Calu3 (cell line): Measurements from ENCODE around the gene TBC1D10A. TPM values are rescaled to one million over a fixed set of nuclear protein-coding genes. Genes with fewer than 3 reads are reported as not detected.

Source experiments
- BruUV-seq: library from RNA; stranded (reverse); fragments of 400-500 nt; replicated peaks from 2 replicates; lab custom pipeline; 2021; lab: Mats Ljungman, UMichigan
- CTCF ChIA-PET: fragments of 300-600 bp; sonication (Branson Sonifier 250); formaldehyde crosslinking; loops from one replicate; lab custom pipeline; 2022; ENCODE audit warnings: antibody characterized with exemption; lab: Charles Lee
- DNase-seq: peaks from one replicate; pipeline ENCODE4 v3.0.0; 2022
- H3K27ac Mint-ChIP-seq: one replicate; pipeline ENCODE4 v1.8.0; 2022; ENCODE audit warnings: mixed read lengths; ENCODE audit not compliant: unreplicated experiment
- H3K27me3 Mint-ChIP-seq: one replicate; pipeline ENCODE4 v1.8.0; 2022; ENCODE audit warnings: mixed read lengths; ENCODE audit not compliant: unreplicated experiment
- H3K36me3 Mint-ChIP-seq: one replicate; pipeline ENCODE4 v1.8.0; 2022; ENCODE audit warnings: mild to moderate bottlenecking, moderate library complexity, mixed read lengths; ENCODE audit not compliant: insufficient read depth, unreplicated experiment
- H3K4me1 Mint-ChIP-seq: one replicate; pipeline ENCODE4 v1.8.0; 2022; ENCODE audit warnings: mild to moderate bottlenecking, low read depth, mixed read lengths; ENCODE audit not compliant: unreplicated experiment
- H3K4me3 Mint-ChIP-seq: one replicate; pipeline ENCODE4 v1.8.0; 2022; ENCODE audit warnings: mild to moderate bottlenecking, low read depth, moderate library complexity, mixed read lengths; ENCODE audit not compliant: unreplicated experiment
- H3K9me3 Mint-ChIP-seq: one replicate; pipeline ENCODE4 v1.8.0; 2022; ENCODE audit warnings: low read depth, mixed read lengths; ENCODE audit not compliant: unreplicated experiment
- CTCF ChIP-seq: fragments of 200-600 bp; IDR thresholded peaks from one replicate; pipeline ENCODE4 v1.8.0; 2022; ENCODE audit warnings: antibody characterized with exemption; ENCODE audit not compliant: unreplicated experiment
- intact Hi-C: fragments of 100-400 bp; cut with micrococcal nuclease; formaldehyde crosslinking; loops from one replicate; pipeline ENCODE4 v1.10.0; 2022; ENCODE audit not compliant: unreplicated experiment
- total RNA-seq: library from RNA; stranded (reverse); gene quantifications from 2 replicates; pipeline ENCODE4 v1.2.3, GENCODE V29; 2022

Gene TBC1D10A
- total RNA-seq, 1 experiment from 2014 or later, result 24.5 TPM

GRCh38 chr22:30294830-30295229 lies 31.9 kb downstream of the TBC1D10A start:
- TF ChIP-seq CTCF, result no peak
- DNase-seq, result no peak
- Mint-ChIP-seq H3K4me3 (no peak overlapping the region), H3K27ac (no peak overlapping the region), H3K9me3 (no peaks in the 10 kb centered on the region), H3K36me3 (peaks cover 55% of the 10 kb centered on the region), H3K27me3 (no peaks in the 10 kb centered on the region), H3K4me1 (peaks cover 30% of the 10 kb centered on the region)
- no TSS peak for BruUV-seq
- intact Hi-C loops, result no loop called here
- CTCF ChIA-PET, result interaction anchor here (0.6 kb wide), 1 partner anchor 17 kb away, joined by 5 read pairs; no protein-coding TSS in a partner anchor

- H3K36me3 Mint-ChIP-seq, result peaks cover 57% of the 10 kb centered on the region
- no TSS peak for BruUV-seq
- DNase-seq, result no peak
- H3K27me3 Mint-ChIP-seq, result no peaks in the 10 kb centered on the region
- no peaks in the 10 kb centered on the region for H3K9me3 Mint-ChIP-seq
- CTCF ChIA-PET, result no interaction called here
- H3K4me3 Mint-ChIP-seq, result no peak overlapping the region
- H3K4me1 Mint-ChIP-seq, result peaks cover 29% of the 10 kb centered on the region
- intact Hi-C loops, result no loop called here
- H3K27ac Mint-ChIP-seq, result no peak overlapping the region
- TF ChIP-seq CTCF, result no peak
These were observed 32.7 kb downstream of the TBC1D10A start for GRCh38 chr22:30294066-30294465.

- H3K4me3 Mint-ChIP-seq, result no peak overlapping the region
- no peaks in the 10 kb centered on the region for H3K27me3 Mint-ChIP-seq
- TF ChIP-seq CTCF, result no peak
- peaks cover 57% of the 10 kb centered on the region for H3K36me3 Mint-ChIP-seq
- peaks cover 18% of the 10 kb centered on the region for H3K4me1 Mint-ChIP-seq
- BruUV-seq, result no TSS peak
- DNase-seq, result no peak
- H3K27ac Mint-ChIP-seq, result no peak overlapping the region
- CTCF ChIA-PET, result no interaction called here
- intact Hi-C loops, result no loop called here
- no peaks in the 10 kb centered on the region for H3K9me3 Mint-ChIP-seq
These were observed 33.7 kb downstream of the TBC1D10A start for GRCh38 chr22:30293026-30293425.

GRCh38 chr22:30292069-30292970 lies 34.4 kb downstream of the TBC1D10A start:
- Mint-ChIP-seq H3K4me3 (no peak overlapping the region), H3K36me3 (peaks cover 56% of the 10 kb centered on the region), H3K4me1 (peaks cover 11% of the 10 kb centered on the region), H3K9me3 (no peaks in the 10 kb centered on the region), H3K27ac (no peak overlapping the region), H3K27me3 (no peaks in the 10 kb centered on the region)
- no TSS peak for BruUV-seq
- DNase-seq, result no peak
- intact Hi-C loops, result no loop called here
- CTCF ChIA-PET, result no interaction called here
- TF ChIP-seq CTCF, result no peak
